Panc1 (cell line): ENCODE measurements around the gene FMC1. TPM values are rescaled to one million over a fixed set of nuclear protein-coding genes. Genes with fewer than 3 reads are reported as not detected.

Source experiments
- ATAC-seq: fragments of 200-7000 bp; cut with Tn5 transposase; 2 replicates; pipeline ENCODE4 v1.9.1; 2020; ENCODE audit warnings: mild to moderate bottlenecking, moderate library complexity
- BruUV-seq: library from RNA; stranded (reverse); fragments of 400-500 nt; replicated peaks from 2 replicates; lab custom pipeline; 2021; lab: Mats Ljungman, UMichigan
- CTCF ChIA-PET: fragments of 300-600 bp; sonication (Branson Sonifier 250); formaldehyde crosslinking; loops from one replicate; lab custom pipeline; 2022; ENCODE audit warnings: antibody characterized with exemption; lab: Charles Lee
- POLR2A ChIA-PET: fragments of 300-600 bp; sonication (Branson Sonifier 250); formaldehyde crosslinking; loops from one replicate; lab custom pipeline; 2022; ENCODE audit warnings: antibody characterized with exemption; lab: Charles Lee
- DNase-seq: peaks from one replicate; pipeline ENCODE4 v3.0.0-alpha.2; 2010; ENCODE audit warnings: low read depth, low spot score
- H3K27ac ChIP-seq: 2 replicates; pipeline ENCODE4 v1.5.1; 2011; ENCODE audit warnings: mild to moderate bottlenecking, low read length, inconsistent platforms
- H3K27me3 ChIP-seq: fragments of 200-500 bp; sonication (Bioruptor generic); 2 replicates; pipeline ENCODE4 v1.6.0; 2014; ENCODE audit warnings: low read length, inconsistent platforms; ENCODE audit not compliant: control insufficient read depth, insufficient read depth
- H3K36me3 ChIP-seq: fragments of 200-500 bp; sonication (Bioruptor generic); 2 replicates; pipeline ENCODE4 v1.5.1; 2014; ENCODE audit warnings: inconsistent platforms, mild to moderate bottlenecking, low read length, moderate library complexity; ENCODE audit not compliant: control insufficient read depth, insufficient read depth
- H3K4me1 ChIP-seq: 2 replicates; pipeline ENCODE4 v1.5.1; 2011; ENCODE audit warnings: inconsistent platforms, mild to moderate bottlenecking, low read length, moderate library complexity; ENCODE audit not compliant: control insufficient read depth, insufficient read depth
- H3K4me3 ChIP-seq, 2 experiments: 2 replicates each; pipeline ENCODE4 v1.5.1; 2011 to 2012; ENCODE audit warnings: low read depth in 2 of 2, low read length in 2 of 2, mild to moderate bottlenecking in 2 of 2, inconsistent platforms in 1 of 2, moderate library complexity in 1 of 2
- H3K9me3 ChIP-seq: fragments of 200-500 bp; sonication (Bioruptor generic); 2 replicates; pipeline ENCODE4 v1.5.1; 2014; ENCODE audit warnings: low read depth, mild to moderate bottlenecking, inconsistent platforms, low read length, moderate library complexity; ENCODE audit not compliant: control insufficient read depth, insufficient read depth
- CTCF ChIP-seq: fragments of 450-650 bp; IDR thresholded peaks from 2 replicates; pipeline ENCODE4 v1.5.1; 2017; ENCODE audit warnings: mild to moderate bottlenecking
- POLR2AphosphoS5 ChIP-seq: IDR thresholded peaks from 2 replicates; pipeline ENCODE4 v1.6.1; 2012; ENCODE audit warnings: mild to moderate bottlenecking, low read depth, low read length, moderate library complexity
- REST ChIP-seq, 2 experiments: IDR thresholded peaks; 2 replicates each; pipeline ENCODE4 v1.6.1; 2011 to 2012; ENCODE audit warnings: low read depth in 2 of 2, control low read depth in 1 of 2, low read length in 1 of 2, mild to moderate bottlenecking in 1 of 2, moderate library complexity in 1 of 2; ENCODE audit not compliant: insufficient read depth in 1 of 2
- SIN3A ChIP-seq: IDR thresholded peaks from 2 replicates; pipeline ENCODE4 v1.6.1; 2012; ENCODE audit warnings: low read depth, mild to moderate bottlenecking, low read length, moderate library complexity, borderline replicate concordance; ENCODE audit not compliant: insufficient read depth
- TCF7L2 ChIP-seq: IDR thresholded peaks from 2 replicates; pipeline ENCODE4 v1.6.1; 2011; ENCODE audit warnings: mild to moderate bottlenecking, low read depth, low read length, inconsistent platforms
- in situ Hi-C: cut with HindIII; loops from 2 replicates; pipeline ENCODE4 v1.10.0; 2016; ENCODE audit warnings: low sequenced_read_pairs, low pct_unique_long_range_greater_than_20kb
- intact Hi-C: fragments of 100-400 bp; cut with micrococcal nuclease; formaldehyde crosslinking; loops from one replicate; pipeline ENCODE4 v1.10.0; 2022; ENCODE audit not compliant: unreplicated experiment
- total RNA-seq: library from RNA; stranded (reverse); gene quantifications from one replicate; pipeline ENCODE4 v1.2.1, GENCODE V29; 2021; ENCODE audit not compliant: unreplicated experiment

FMC1 gene
- total RNA-seq, 1 experiment from 2014 or later: 12.7 TPM

- H3K27me3 ChIP-seq: no peaks in the 10 kb centered on the region
- in situ Hi-C loops: no loop called here
- H3K36me3 ChIP-seq: peaks cover 6% of the 10 kb centered on the region
- no peaks in the 10 kb centered on the region for H3K4me1 ChIP-seq
- intact Hi-C loops: no loop called here
- H3K9me3 ChIP-seq: no peaks in the 10 kb centered on the region
- no peak overlapping the region for H3K4me3 ChIP-seq
- BruUV-seq: no TSS peak
- H3K27ac ChIP-seq: no peak overlapping the region
- ChIA-PET CTCF (interaction anchor here (0.9 kb wide), 1 partner anchor 44 kb away, joined by 3 read pairs; no protein-coding TSS in a partner anchor), POLR2A (interaction anchor here (0.7 kb wide), 1 partner anchor 366 kb away, joined by 3 read pairs; no protein-coding TSS in a partner anchor)
- no peak for TF ChIP-seq REST (IDR thresholded peaks at IDR 0.05; ENCODE audit: insufficient read depth in 1 of 2, low read depth in 2 of 2, low read length in 1 of 2)
- no peak for TF ChIP-seq CTCF
- TF ChIP-seq TCF7L2: no peak
- TF ChIP-seq SIN3A: no peak
- no peak for TF ChIP-seq POLR2AphosphoS5
- ATAC-seq (no peak), DNase-seq (no peak)
Observed at GRCh38 chr7:139389774-139390173, 48.6 kb downstream of the FMC1 start.

DNA sequence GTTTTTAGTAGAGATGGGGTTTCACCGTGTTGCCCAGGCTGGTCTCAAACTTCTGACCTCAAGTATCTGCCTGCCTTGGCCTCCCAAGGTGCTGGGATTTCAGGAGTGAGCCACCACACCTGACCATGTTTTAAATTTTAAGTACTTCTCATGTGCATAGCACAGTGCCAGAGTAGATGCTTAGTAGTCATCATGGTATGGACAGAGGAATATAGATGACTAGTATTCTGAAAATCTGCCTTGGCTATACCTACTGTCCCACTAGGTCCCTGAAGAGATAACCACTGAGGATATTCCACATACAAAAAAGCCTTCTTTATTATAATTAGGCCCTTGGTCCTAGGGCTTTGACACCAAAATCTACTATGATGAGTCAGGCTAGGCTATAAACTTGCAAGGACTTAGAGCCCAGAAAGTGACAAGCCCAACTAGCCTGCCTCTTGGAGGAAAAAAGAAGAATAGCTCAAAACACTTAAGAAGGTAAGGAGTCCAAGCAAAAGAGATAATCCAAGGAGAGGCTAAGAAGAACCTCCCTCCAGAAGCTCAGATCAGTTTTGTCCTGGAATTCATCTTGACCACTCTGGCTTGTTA lies 52.6 kb downstream of the FMC1 start:
- Histone ChIP-seq H3K27me3 (no peaks in the 10 kb centered on the region), H3K36me3 (peaks cover 12% of the 10 kb centered on the region), H3K9me3 (no peaks in the 10 kb centered on the region), H3K27ac (no peak overlapping the region), H3K4me3 (no peak overlapping the region), H3K4me1 (peaks cover 5% of the 10 kb centered on the region; the same call in 1 of the 2 replicates)
- TF ChIP-seq POLR2AphosphoS5: no peak
- no peak for TF ChIP-seq CTCF
- TF ChIP-seq REST (IDR thresholded peaks at IDR 0.05; ENCODE audit: insufficient read depth in 1 of 2, low read depth in 2 of 2, low read length in 1 of 2): no peak
- TF ChIP-seq TCF7L2: no peak
- no peak for TF ChIP-seq SIN3A
- ATAC-seq (peak; percentile 53; the same call in 1 of the 2 replicates), DNase-seq (no peak)
- ChIA-PET POLR2A (no interaction called here), CTCF (interaction anchor here (0.7 kb wide), 1 partner anchor 67 kb away, joined by 4 read pairs; no protein-coding TSS in a partner anchor)
- BruUV-seq: no TSS peak
- in situ Hi-C loops: no loop called here
- intact Hi-C loops: no loop called here
